ENCODE measurements around the gene MSRB3. TPM values are rescaled to one million over a fixed set of nuclear protein-coding genes. Genes with fewer than 3 reads are reported as not detected.
"Not testable (repeated sequence)": the region's sequence is repeated elsewhere in the genome, so short reads cannot be mapped to it uniquely, and the experiment has no call there.

MSRB3 gene
- total and polyA plus RNA-seq, 7 donors, result 6.2 to 232 (median 159) TPM

GRCh38 chr12:65470256-65470655 lies 191.8 kb downstream of the MSRB3 start:
- peaks cover 0 to 11% (median 0%) of the 10 kb centered on the region in 4 donors for H3K36me3 ChIP-seq
- no peaks in the 10 kb centered on the region for H3K9me3 ChIP-seq
- intact Hi-C loops (cut with DNase I), result loop anchor here (10.0 kb wide), 1 partner anchor 295 kb away; no protein-coding TSS in a partner anchor
- no peak overlapping the region for H3K4me3 ChIP-seq
- H3K27ac ChIP-seq, result no peak overlapping the region
- TF ChIP-seq POLR2AphosphoS5 (IDR thresholded peaks at IDR 0.05) (peak; percentile 46 to 89 (median 75)), EP300 (IDR thresholded peaks at IDR 0.05) (peak in 1 of 4 donors; percentile 67), CTCF (IDR thresholded peaks at IDR 0.05) (no peak)
- no peaks in the 10 kb centered on the region for H3K27me3 ChIP-seq
- H3K4me1 ChIP-seq, result peaks cover 0 to 12% (median 9%) of the 10 kb centered on the region in 4 donors
- WGBS, 2 donors, result 71 to 76% methylated on average over 6 of the region's 6 CpGs
- DNase-seq, result no peak

- TF ChIP-seq EP300 (IDR thresholded peaks at IDR 0.05), result no peak
- peak in 1 of 4 donors; percentile 14 for TF ChIP-seq POLR2AphosphoS5 (IDR thresholded peaks at IDR 0.05)
- 59 to 75% methylated on average over 2 of the region's 2 CpGs for WGBS, 2 donors
- Histone ChIP-seq H3K27me3 (no peaks in the 10 kb centered on the region), H3K36me3 (peaks cover 0 to 6% (median 0%) of the 10 kb centered on the region in 4 donors), H3K4me1 (peaks cover 0 to 11% (median 8%) of the 10 kb centered on the region in 4 donors), H3K27ac (no peak overlapping the region), H3K4me3 (no peak overlapping the region), H3K9me3 (no peaks in the 10 kb centered on the region)
- no peak for DNase-seq
- intact Hi-C loops (cut with DNase I), result loop anchor here (10.0 kb wide), 1 partner anchor 297 kb away; no protein-coding TSS in a partner anchor
Measured at GRCh38 chr12:65472079-65472478, 193.6 kb downstream of the MSRB3 start.

GRCh38 chr12:65474831-65475230 lies 196.3 kb downstream of the MSRB3 start:
- TF ChIP-seq EP300 (IDR thresholded peaks at IDR 0.05) (no peak), POLR2A (IDR thresholded peaks at IDR 0.05) (no peak), POLR2AphosphoS5 (IDR thresholded peaks at IDR 0.05) (no peak), CTCF (IDR thresholded peaks at IDR 0.05) (no peak)
- no peak overlapping the region for H3K4me3 ChIP-seq
- intact Hi-C loops (cut with DNase I), result loop anchor here (10.0 kb wide), 1 partner anchor 300 kb away; no protein-coding TSS in a partner anchor
- H3K36me3 ChIP-seq, result no peaks in the 10 kb centered on the region
- no peak overlapping the region for H3K27ac ChIP-seq
- WGBS, 2 donors, result 84 to 94% methylated on average over 6 of the region's 6 CpGs
- no peaks in the 10 kb centered on the region for H3K27me3 ChIP-seq
- DNase-seq, result no peak
- no peaks in the 10 kb centered on the region for H3K9me3 ChIP-seq
- H3K4me1 ChIP-seq, result peaks cover 0 to 10% (median 8%) of the 10 kb centered on the region in 4 donors

- Histone ChIP-seq H3K36me3 (no peaks in the 10 kb centered on the region), H3K27me3 (no peaks in the 10 kb centered on the region), H3K27ac (no peak overlapping the region), H3K4me3 (no peak overlapping the region), H3K4me1 (no peaks in the 10 kb centered on the region), H3K9me3 (no peaks in the 10 kb centered on the region)
- TF ChIP-seq EP300 (IDR thresholded peaks at IDR 0.05) (no peak), POLR2AphosphoS5 (IDR thresholded peaks at IDR 0.05) (no peak), POLR2A (IDR thresholded peaks at IDR 0.05) (no peak), CTCF (IDR thresholded peaks at IDR 0.05) (no peak)
- intact Hi-C loops (cut with DNase I), result loop anchor here (10.0 kb wide), 1 partner anchor 303 kb away; no protein-coding TSS in a partner anchor
- DNase-seq, result no peak
Measured at GRCh38 chr12:65477721-65478120, 199.2 kb downstream of the MSRB3 start.

GRCh38 chr12:65483891-65484516 lies 205.5 kb downstream of the MSRB3 start:
- H3K9me3 ChIP-seq; DNase-seq; H3K4me3 ChIP-seq; intact Hi-C loops (cut with DNase I); H3K4me1 ChIP-seq; H3K27ac ChIP-seq; H3K27me3 ChIP-seq; H3K36me3 ChIP-seq: not testable (repeated sequence)
- 95 to 97% methylated on average over 3 of the region's 3 CpGs for WGBS, 2 donors

GRCh38 chr12:65488197-65488596 lies 209.7 kb downstream of the MSRB3 start:
- no peaks in the 10 kb centered on the region for H3K27me3 ChIP-seq
- H3K27ac ChIP-seq, result no peak overlapping the region
- TF ChIP-seq POLR2A (IDR thresholded peaks at IDR 0.05), result no peak
- TF ChIP-seq CTCF (IDR thresholded peaks at IDR 0.05), result no peak
- TF ChIP-seq POLR2AphosphoS5 (IDR thresholded peaks at IDR 0.05), result no peak
- TF ChIP-seq EP300 (IDR thresholded peaks at IDR 0.05), result no peak
- H3K4me3 ChIP-seq, result no peak overlapping the region
- WGBS, 2 donors, result 87% methylated on average over 4 of the region's 4 CpGs
- no peak for DNase-seq
- intact Hi-C loops (cut with DNase I), result no loop called here
- H3K36me3 ChIP-seq, result no peaks in the 10 kb centered on the region
- H3K9me3 ChIP-seq, result peaks cover 0 to 6% (median 0%) of the 10 kb centered on the region in 4 donors
- no peaks in the 10 kb centered on the region for H3K4me1 ChIP-seq
